Common myeloid progenitor, CD34-positive (primary cell): ENCODE data around the gene ADCY2.
A peak's percentile ranks its signal among the peaks of the same experiment; 100 is the strongest.

Experiments used
- CTCF ChIA-PET: fragments of 350-600 bp; sonication (Branson Sonifier 250); formaldehyde crosslinking; loops from one replicate; lab custom pipeline; 2021; ENCODE audit warnings: antibody characterized with exemption; lab: Charles Lee
- POLR2A ChIA-PET: fragments of 350-600 bp; sonication (Branson Sonifier 250); formaldehyde crosslinking; loops from one replicate; lab custom pipeline; 2021; ENCODE audit warnings: antibody characterized with exemption; lab: Charles Lee
- DNase-seq, 3 donors: peaks; one replicate each; pipeline versions ENCODE4 v3.0.0 to v3.0.0-alpha.2; 2013
- H3K27ac ChIP-seq, 2 experiments: 1 replicate in 1 of 2; 2 replicates in 1 of 2; pipeline ENCODE4 v1.7.0; 2013; ENCODE audit warnings: inconsistent platforms in 2 of 2, low read length in 2 of 2, mild to moderate bottlenecking in 2 of 2, low read depth in 1 of 2, moderate library complexity in 1 of 2; ENCODE audit not compliant: severe bottlenecking in 2 of 2, insufficient read depth in 1 of 2, poor library complexity in 1 of 2
- H3K27me3 ChIP-seq, 5 experiments: replicated peaks in 2 of 5; 1 replicate in 3 of 5; 2 replicates in 2 of 5; pipeline versions ENCODE4 v1.6.1 to v1.7.0; 2013; ENCODE audit warnings: low read length in 4 of 5, mild to moderate bottlenecking in 2 of 5, moderate library complexity in 2 of 5, inconsistent platforms in 1 of 5; ENCODE audit not compliant: insufficient read depth in 5 of 5, control insufficient read depth in 4 of 5
- H3K36me3 ChIP-seq, 4 experiments: 1 replicate in 2 of 4; 2 replicates in 2 of 4; pipeline versions ENCODE4 v1.6.1 to v1.7.0; 2013; ENCODE audit warnings: low read length in 3 of 4, control low read depth in 1 of 4, mild to moderate bottlenecking in 1 of 4; ENCODE audit not compliant: control insufficient read depth in 4 of 4, insufficient read depth in 4 of 4
- H3K4me1 ChIP-seq, 4 experiments: 1 replicate in 3 of 4; 2 replicates in 1 of 4; pipeline versions ENCODE4 v1.6.1 to v1.7.1; 2013; ENCODE audit warnings: low read length in 3 of 4, mild to moderate bottlenecking in 3 of 4, control low read depth in 1 of 4, inconsistent platforms in 1 of 4, moderate library complexity in 1 of 4; ENCODE audit not compliant: control insufficient read depth in 4 of 4, insufficient read depth in 4 of 4; ENCODE audit errors: control extremely low read depth in 1 of 4
- H3K4me3 ChIP-seq, 7 experiments: 1 replicate in 4 of 7; 2 replicates in 3 of 7; pipeline versions ENCODE4 v1.5.1 to v1.7.0; 2013; ENCODE audit warnings: mild to moderate bottlenecking in 7 of 7, low read length in 6 of 7, moderate library complexity in 6 of 7, inconsistent platforms in 2 of 7, low read depth in 2 of 7, control low read depth in 1 of 7; ENCODE audit not compliant: insufficient read depth in 4 of 7, control insufficient read depth in 1 of 7; ENCODE audit errors: extremely low read depth in 1 of 7
- H3K9me3 ChIP-seq, 5 experiments: 1 replicate in 4 of 5; 2 replicates in 1 of 5; pipeline versions ENCODE4 v1.6.1 to v1.7.1; 2013; ENCODE audit warnings: low read length in 4 of 5, mild to moderate bottlenecking in 2 of 5, inconsistent platforms in 1 of 5, low read depth in 1 of 5, moderate library complexity in 1 of 5; ENCODE audit not compliant: control insufficient read depth in 4 of 5, insufficient read depth in 2 of 5; ENCODE audit errors: control extremely low read depth in 1 of 5
- WGBS: methylation state at CpG from one replicate; pipeline ENCODE4 v1.1.5; 2013; ENCODE audit not compliant: insufficient coverage; 5-methylcytosine and 5-hydroxymethylcytosine counted together

The ADCY2 gene

GRCh38 chr5:7827610-7828009 lies 431.7 kb downstream of the ADCY2 start:
- ChIA-PET CTCF (interaction anchor here (1.7 to 3.0 kb wide), 2 partner anchors 11 to 23 kb away, joined by 5 to 8 read pairs; no protein-coding TSS in a partner anchor), POLR2A (no interaction called here)
- Histone ChIP-seq H3K27ac (no peak overlapping the region), H3K36me3 (no peaks in the 10 kb centered on the region), H3K4me3 (no peak overlapping the region), H3K4me1 (no peaks in the 10 kb centered on the region), H3K9me3 (no peaks in the 10 kb centered on the region), H3K27me3 (peaks cover 0 to 7% (median 0%) of the 10 kb centered on the region in 5 experiments)
- no peak for DNase-seq
- WGBS: 100% methylated on average over 4 of the region's 6 CpGs

- 95% methylated on average over 10 of the region's 10 CpGs for WGBS
Observed at GRCh38 chr5:7828269-7828668, 432.3 kb downstream of the ADCY2 start.

GRCh38 chr5:7834982-7835381 lies 439.0 kb downstream of the ADCY2 start:
- no peaks in the 10 kb centered on the region for H3K9me3 ChIP-seq
- no CpG with 5 or more reads among the region's 4 CpGs for WGBS

More at GRCh38 chr5:7828269-7828668, 432.3 kb downstream of the ADCY2 start:
- Histone ChIP-seq H3K4me3 (no peak overlapping the region), H3K36me3 (no peaks in the 10 kb centered on the region), H3K4me1 (no peaks in the 10 kb centered on the region), H3K27me3 (peaks cover 0 to 7% (median 0%) of the 10 kb centered on the region in 5 experiments), H3K27ac (no peak overlapping the region), H3K9me3 (no peaks in the 10 kb centered on the region)
- no peak for DNase-seq
- CTCF ChIA-PET: interaction anchor here (1.0 to 3.0 kb wide), 4 partner anchors 9 to 29 kb away, joined by 3 to 8 read pairs (median 4); no protein-coding TSS in a partner anchor
- POLR2A ChIA-PET: no interaction called here

GRCh38 chr5:7837403-7837802 lies 441.5 kb downstream of the ADCY2 start:
- no peak for DNase-seq
- peaks cover 0 to 2% (median 0%) of the 10 kb centered on the region in 5 experiments for H3K27me3 ChIP-seq
- 94% methylated on average over 3 of the region's 3 CpGs for WGBS
- H3K4me1 ChIP-seq: no peaks in the 10 kb centered on the region
- POLR2A ChIA-PET: no interaction called here
- no peak overlapping the region for H3K4me3 ChIP-seq
- H3K27ac ChIP-seq: no peak overlapping the region
- CTCF ChIA-PET: no interaction called here
- no peaks in the 10 kb centered on the region for H3K36me3 ChIP-seq
- no peaks in the 10 kb centered on the region for H3K9me3 ChIP-seq

More at GRCh38 chr5:7834982-7835381, 439.0 kb downstream of the ADCY2 start:
- Histone ChIP-seq H3K4me1 (no peaks in the 10 kb centered on the region), H3K4me3 (no peak overlapping the region), H3K36me3 (no peaks in the 10 kb centered on the region), H3K27ac (no peak overlapping the region), H3K27me3 (peaks cover 0 to 5% (median 0%) of the 10 kb centered on the region in 5 experiments)
- CTCF ChIA-PET: interaction anchor here (1.5 kb wide), 1 partner anchor 19 kb away, joined by 4 read pairs; no protein-coding TSS in a partner anchor
- DNase-seq: no peak
- POLR2A ChIA-PET: no interaction called here

GRCh38 chr5:7842531-7842930 lies 446.6 kb downstream of the ADCY2 start:
- 80% methylated on average over 2 of the region's 2 CpGs for WGBS
- H3K4me1 ChIP-seq: no peaks in the 10 kb centered on the region
- H3K4me3 ChIP-seq: no peak overlapping the region
- POLR2A ChIA-PET: no interaction called here
- no peak overlapping the region for H3K27ac ChIP-seq
- DNase-seq: no peak
- peaks cover 0 to 19% (median 4%) of the 10 kb centered on the region in 5 experiments for H3K27me3 ChIP-seq
- CTCF ChIA-PET: no interaction called here
- no peaks in the 10 kb centered on the region for H3K9me3 ChIP-seq
- no peaks in the 10 kb centered on the region for H3K36me3 ChIP-seq

- ChIA-PET POLR2A (no interaction called here), CTCF (interaction anchor here (1.2 to 1.7 kb wide), 3 partner anchors 21 to 42 kb away, joined by 3 to 5 read pairs (median 3); partner anchors contain the start of genes FASTKD3 and MTRR)
- no peak overlapping the region for H3K4me3 ChIP-seq
- DNase-seq: peak in 1 of 3 donors; percentile 26
- peaks cover 0 to 7% (median 4%) of the 10 kb centered on the region in 4 experiments for H3K4me1 ChIP-seq
- no peaks in the 10 kb centered on the region for H3K36me3 ChIP-seq
- H3K27me3 ChIP-seq: peaks cover 0 to 43% (median 22%) of the 10 kb centered on the region in 5 experiments
- H3K9me3 ChIP-seq: no peaks in the 10 kb centered on the region
- H3K27ac ChIP-seq: no peak overlapping the region
Observed at GRCh38 chr5:7844901-7845300, 449.0 kb downstream of the ADCY2 start.

- WGBS: 95% methylated on average over 7 of the region's 7 CpGs
- Histone ChIP-seq H3K27me3 (peaks cover 0 to 45% (median 23%) of the 10 kb centered on the region in 5 experiments), H3K36me3 (no peaks in the 10 kb centered on the region), H3K27ac (no peak overlapping the region), H3K9me3 (no peaks in the 10 kb centered on the region), H3K4me3 (no peak overlapping the region), H3K4me1 (peaks cover 0 to 11% (median 5%) of the 10 kb centered on the region in 4 experiments)
- ChIA-PET CTCF (interaction anchor here (1.2 to 1.7 kb wide), 3 partner anchors 22 to 41 kb away, joined by 3 to 5 read pairs (median 3); partner anchors contain the start of genes FASTKD3 and MTRR), POLR2A (interaction anchor here (0.6 kb wide), 1 partner anchor 63 kb away, joined by 3 read pairs; no protein-coding TSS in a partner anchor)
- no peak for DNase-seq
Observed at GRCh38 chr5:7845557-7845956, 449.6 kb downstream of the ADCY2 start.
